T-helper 22 cell (primary cell): ENCODE data around the gene CYB561D2.
"Not testable (repeated sequence)": the region's sequence is repeated elsewhere in the genome, so short reads cannot be mapped to it uniquely, and the experiment has no call there.

ENCODE experiments used
- DNase-seq: peaks from one replicate; pipeline ENCODE4 v3.0.0-alpha.2; 2020; ENCODE audit warnings: low read depth

The CYB561D2 gene, protein sequence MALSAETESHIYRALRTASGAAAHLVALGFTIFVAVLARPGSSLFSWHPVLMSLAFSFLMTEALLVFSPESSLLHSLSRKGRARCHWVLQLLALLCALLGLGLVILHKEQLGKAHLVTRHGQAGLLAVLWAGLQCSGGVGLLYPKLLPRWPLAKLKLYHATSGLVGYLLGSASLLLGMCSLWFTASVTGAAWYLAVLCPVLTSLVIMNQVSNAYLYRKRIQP

GRCh38 chr3:50350527-50351322 lies at the start of gene CYB561D2, which contains the start of gene NPRL2:
TSS of gene CYB561D2 (plus strand) at chr3:50350862. CDS start at chr3:50351434, 572 bp downstream.
TSS of gene NPRL2 (minus strand) at chr3:50350775. CDS start at chr3:50350652, 123 bp downstream.
- DNase-seq = peak; percentile 99

DNA sequence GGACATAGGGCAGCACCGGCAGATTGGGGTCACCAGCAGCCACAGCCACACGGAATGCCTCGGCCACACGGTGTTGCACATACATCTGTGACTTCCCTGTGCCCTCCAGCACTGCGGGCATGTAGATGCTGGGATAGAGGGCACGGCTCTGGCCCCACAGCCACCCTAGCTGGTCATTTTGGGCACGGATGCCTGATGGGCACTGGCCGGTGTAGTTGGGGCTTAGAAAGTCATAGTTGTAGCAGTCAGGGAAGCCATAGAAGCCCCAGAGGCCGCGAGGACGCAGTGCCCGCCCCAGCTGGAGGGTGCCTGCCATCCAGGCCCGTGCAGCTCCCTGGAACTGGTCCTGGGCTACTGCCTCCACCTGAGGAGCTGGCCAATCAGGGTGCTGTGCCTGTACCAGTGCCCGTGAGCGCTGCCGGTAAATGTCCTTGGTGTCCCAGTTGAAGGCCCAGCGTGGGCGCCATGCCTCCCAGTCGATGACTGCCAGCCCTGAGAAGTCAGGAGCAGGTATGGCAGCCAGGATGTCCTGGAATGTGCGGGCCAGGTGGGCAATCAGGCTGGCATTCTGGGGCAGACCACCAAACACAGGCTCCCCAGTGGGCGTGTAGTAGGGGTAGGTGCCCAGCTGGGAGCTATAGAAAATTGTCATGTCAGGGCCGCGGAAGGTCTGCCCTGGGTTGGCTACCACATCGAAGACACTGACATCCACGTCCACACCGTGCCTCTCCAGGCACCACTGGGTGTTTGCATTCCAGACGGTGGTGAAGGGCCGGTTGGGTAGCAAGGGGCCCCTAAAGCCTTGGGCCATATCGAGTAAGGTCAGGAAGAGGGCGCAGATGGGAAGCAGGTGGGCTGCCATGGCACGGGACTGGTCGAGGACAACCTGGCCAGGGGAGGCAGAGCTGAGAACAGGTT lies 48.3 kb upstream of the CYB561D2 start:
- DNase-seq = no peak

GRCh38 chr3:50303013-50303815 lies 47.4 kb upstream of the CYB561D2 start, which contains the start of gene HYAL1:
TSS of gene HYAL1 (minus strand) at chr3:50303574. CDS start at chr3:50302956, 618 bp downstream.
- DNase-seq = no peak

DNA sequence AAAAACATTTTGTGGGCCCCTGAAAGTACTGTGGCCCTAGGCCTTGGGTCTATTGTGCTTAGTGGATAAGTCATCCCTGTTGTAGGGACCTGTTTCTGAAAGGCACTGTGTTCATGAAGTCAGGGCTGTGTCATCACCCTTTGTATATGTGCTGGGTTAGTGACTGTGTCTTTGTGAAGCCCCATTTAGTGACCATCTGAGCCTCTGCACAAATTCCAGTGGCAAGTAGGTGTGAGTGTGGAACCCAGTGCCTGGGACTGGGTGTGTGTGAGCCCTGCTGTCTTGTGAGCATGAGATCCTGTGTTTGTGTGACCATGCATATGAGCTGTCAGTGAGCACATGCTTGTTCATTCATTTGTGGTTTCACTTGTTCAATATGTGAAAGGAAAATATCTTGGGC lies 46.1 kb upstream of the CYB561D2 start:
- no peak for DNase-seq

- not testable (repeated sequence) for DNase-seq
Measured at GRCh38 chr3:50312041-50312440, 38.6 kb upstream of the CYB561D2 start.

DNA sequence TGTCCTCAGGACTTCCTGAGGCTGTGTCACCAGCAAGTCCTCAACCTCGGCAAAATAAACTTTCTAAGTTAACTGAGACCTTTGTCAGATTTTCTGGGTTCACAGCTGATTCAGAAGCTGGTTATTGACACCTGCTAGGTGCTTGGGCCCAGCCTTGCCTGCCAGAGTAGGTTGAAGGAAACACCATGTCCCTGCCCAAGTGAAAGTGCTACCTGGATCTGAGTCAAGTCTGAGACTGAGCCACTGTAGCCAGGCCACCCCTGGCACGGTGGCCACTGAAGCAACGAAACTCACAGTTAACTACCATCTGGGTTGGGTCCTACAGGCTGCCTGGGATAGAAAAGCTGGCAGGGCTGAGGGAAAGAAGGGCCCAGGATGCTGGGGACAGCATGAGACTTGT lies 36.3 kb upstream of the CYB561D2 start:
- no peak for DNase-seq

DNA sequence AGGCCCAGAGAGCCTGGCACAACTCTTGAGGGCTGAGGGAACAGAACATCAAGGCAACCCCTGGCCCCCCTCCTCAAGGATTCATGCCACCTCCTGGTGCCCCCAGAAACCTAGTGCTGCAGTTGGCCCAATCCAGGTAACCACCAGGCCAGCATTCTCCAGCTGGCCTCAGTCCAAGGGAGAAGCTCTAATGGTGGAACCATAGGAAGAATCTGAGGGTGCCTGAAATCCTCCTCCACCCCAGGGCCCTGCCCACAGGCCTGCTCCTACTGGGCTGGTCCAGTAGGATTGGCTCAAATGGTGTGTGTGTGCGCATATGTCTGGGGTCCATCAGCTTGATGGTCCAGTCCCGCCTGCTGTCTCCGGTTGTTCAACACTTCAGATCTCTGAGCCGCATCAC lies 35.8 kb upstream of the CYB561D2 start:
- no peak for DNase-seq

DNA sequence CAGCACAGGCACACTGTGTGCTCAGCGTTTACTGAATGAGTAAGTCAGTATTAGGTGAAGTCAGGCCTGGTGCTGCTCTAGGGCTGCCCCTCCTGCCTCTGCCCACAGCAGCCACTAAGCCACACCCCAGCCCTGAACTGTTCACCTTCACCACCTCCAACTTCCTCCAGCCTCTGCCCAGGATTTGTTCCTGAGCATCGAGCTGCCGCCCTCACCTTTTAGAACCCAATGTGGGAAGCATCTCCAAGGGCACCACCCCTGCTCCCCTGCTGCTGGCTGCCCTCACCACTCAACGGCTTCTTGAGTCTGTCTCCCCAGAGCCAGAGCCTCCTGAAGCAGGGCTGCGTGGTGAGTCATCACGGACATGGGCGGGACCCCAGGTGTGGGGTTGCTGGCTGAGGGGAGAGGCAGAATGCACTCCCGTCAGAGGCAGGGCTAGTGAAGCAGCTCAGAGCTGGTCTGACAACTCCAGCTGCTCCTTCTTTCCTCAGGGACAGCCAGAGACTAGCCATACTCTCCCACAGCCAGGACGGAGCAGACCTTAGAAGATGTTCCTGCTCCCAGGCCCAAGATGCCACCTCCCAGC lies 33.9 kb upstream of the CYB561D2 start:
- peak; percentile 75 for DNase-seq

DNA sequence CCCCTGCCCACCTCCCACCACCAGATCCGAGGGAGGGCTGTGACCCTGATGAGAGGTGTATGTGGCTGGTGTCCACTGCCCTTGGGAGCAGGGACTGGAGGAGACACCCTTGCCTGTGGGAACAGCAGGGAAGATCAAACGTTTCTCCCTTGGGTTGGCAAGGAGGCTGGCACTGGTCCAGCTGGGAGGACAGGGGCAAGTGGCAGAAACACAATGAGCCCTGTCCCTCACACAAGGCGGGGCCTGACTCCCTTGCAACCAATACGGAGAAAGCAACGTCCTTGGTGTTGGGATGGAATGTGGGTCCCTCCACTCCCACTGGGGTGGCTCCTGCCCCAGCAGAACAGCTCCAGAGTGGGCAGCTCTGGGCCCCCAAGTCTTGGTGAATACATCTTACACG lies 33.4 kb upstream of the CYB561D2 start:
- no peak for DNase-seq

- no peak for DNase-seq
Measured at GRCh38 chr3:50318163-50318562, 32.5 kb upstream of the CYB561D2 start.

GRCh38 chr3:50318615-50319014 lies 32.0 kb upstream of the CYB561D2 start:
- no peak for DNase-seq

DNA sequence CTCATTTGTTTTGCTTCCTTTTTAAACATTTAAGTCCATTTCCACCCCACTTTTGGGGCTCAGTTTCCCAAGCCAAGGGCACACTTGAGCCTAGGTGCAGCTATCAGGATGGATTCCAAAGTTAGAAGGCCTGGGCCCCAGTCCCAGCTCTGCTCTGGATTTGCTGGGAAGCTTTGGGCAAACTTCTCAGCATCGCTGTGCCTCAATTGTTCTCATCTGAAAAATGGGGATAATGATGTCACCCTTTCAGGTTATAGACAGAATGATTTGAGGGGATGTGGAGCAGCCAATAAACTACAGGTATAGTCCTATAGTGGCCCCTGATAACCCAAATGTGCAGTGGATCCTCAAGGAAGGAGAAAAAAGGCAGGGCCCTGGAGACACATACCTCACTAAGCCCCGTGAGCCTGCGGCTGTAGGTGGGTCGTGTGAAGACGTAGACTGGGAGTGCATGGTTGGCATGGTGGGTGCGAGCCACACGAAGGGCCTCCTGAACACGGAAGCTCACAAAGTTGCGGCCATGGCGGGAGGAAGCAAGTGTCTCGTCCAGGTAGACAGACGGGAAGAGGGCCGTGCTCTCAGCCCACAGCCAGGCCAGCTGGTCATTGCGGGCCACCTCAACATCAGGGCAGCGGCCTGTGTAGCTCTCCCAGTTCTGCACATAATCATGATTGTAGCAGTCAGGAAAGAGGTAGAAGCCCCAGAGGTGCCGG lies 31.3 kb upstream of the CYB561D2 start:
- no peak for DNase-seq

- no peak for DNase-seq
Measured at GRCh38 chr3:50319894-50320625, 30.6 kb upstream of the CYB561D2 start.

GRCh38 chr3:50320853-50321335 lies 29.8 kb upstream of the CYB561D2 start:
- DNase-seq = peak; percentile 37

DNA sequence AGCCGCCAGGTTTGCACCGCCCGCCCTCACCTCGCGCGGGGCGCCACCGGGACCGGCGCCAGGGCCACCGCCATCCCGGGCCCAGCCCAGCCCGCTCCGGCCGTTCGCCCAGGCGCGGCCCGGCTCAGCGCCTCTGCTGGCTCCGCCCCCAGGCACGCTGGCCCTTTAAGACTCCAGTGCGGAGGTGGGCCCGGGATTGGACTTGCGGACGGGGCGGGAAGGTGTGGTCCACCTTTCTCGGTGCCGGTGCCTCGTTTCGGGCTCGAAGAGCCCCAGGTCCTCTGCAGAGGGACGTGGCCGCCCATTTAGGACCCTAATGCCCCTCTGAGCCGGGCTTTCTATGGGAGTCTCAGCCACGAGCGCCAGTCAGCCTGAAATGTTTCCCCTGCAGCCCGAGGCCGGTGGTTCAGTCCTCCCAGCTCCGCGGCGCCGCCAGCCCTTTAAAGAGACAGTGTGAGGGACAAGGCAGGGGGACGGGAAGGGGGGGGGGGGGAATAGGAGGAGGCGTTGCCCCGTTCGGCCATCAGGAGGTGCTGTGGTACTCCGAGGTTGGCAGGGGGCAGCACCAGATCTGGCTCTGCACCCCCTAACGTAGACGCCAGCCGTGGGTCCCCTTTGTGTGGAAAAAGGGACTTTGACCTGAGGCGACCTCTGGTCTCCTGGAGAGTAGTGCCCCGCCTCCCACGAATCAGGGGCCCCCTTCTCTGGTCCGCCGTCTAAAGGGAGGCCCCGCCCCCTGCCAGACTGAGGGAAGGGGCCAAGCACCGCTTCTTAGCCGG lies 29.1 kb upstream of the CYB561D2 start:
- DNase-seq = peak; percentile 61

GRCh38 chr3:50322115-50322385 lies 28.6 kb upstream of the CYB561D2 start:
- DNase-seq = no peak

DNA sequence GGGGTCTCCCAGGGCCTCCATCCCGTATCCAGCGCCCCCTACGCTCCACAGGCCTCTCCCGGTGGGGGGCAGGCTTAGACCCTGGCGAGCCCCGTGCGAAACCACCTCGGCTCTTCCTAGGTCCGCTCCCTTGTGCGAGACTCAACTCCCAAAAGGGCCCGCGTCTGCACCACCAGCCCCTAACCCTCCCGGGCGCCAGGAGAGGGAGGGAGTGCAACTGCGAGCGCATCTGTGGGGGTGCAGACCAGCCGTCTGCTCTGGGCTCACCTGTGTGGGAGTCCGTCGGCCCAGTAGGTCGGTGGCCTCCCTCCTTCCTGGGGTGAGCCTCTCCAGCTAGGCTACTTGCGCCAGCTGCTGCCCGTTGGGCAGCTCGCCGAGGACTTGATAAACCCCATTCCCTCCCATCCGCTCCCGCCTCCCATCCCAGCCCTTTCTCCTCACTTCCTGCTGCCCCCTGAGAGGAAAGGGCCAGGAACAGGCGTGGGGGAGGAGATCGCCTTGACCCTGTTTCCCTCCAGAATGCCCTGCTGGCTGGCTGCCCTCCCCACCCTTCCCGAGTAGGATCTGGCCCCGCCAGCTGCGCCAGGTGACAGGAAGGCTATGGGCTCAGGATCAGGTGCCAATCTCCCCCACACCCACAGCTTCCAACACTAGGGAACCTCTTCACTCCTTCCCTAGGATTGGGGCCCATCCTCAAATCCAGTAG lies 28.1 kb upstream of the CYB561D2 start, which contains the start of gene HYAL2:
HYAL2 (minus strand) TSS at position 360 of the 706 bp plus-strand sequence. CDS start 2,256 bp downstream, outside the sequence.
- DNase-seq = no peak

- DNase-seq = no peak
Measured at GRCh38 chr3:50323092-50323600, 27.5 kb upstream of the CYB561D2 start.
